ENCODE results near the gene MUC3A. TPM values are rescaled to one million over a fixed set of nuclear protein-coding genes. Genes with fewer than 3 reads are reported as not detected.

MUC3A gene
- total RNA-seq, 4 donors from 2014 or later, result under 0.01 to 0.23 TPM; not detected in 2

DNA sequence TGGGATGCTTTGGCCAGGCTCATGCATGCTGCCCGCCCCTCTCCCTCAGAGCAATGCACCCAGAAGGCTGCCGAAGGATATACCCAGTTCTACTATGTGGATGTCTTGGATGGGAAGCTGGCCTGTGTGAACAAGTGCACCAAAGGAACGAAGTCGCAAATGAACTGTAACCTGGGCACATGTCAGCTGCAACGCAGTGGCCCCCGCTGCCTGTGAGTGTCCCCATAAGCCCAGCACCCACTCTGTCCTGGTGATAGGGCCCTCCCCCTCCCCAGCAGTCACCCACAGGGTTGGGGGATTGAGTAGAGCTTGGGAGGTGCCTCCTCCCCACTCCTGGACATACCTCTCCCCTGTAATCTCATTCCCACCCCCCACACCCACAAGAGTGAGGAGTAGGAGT is 63.6 kb downstream of the MUC3A start:
- WGBS, result 92% methylated on average over 6 of the region's 6 CpGs
- no peak overlapping the region for H3K27ac ChIP-seq (replicated peaks in 1 of 4)
- TF ChIP-seq POLR2A (IDR thresholded peaks at IDR 0.05; ENCODE audit: low read depth) (no peak), POLR2AphosphoS5 (IDR thresholded peaks at IDR 0.05) (no peak), EP300 (IDR thresholded peaks at IDR 0.05) (no peak)
- TF ChIP-seq, protein P1, sequence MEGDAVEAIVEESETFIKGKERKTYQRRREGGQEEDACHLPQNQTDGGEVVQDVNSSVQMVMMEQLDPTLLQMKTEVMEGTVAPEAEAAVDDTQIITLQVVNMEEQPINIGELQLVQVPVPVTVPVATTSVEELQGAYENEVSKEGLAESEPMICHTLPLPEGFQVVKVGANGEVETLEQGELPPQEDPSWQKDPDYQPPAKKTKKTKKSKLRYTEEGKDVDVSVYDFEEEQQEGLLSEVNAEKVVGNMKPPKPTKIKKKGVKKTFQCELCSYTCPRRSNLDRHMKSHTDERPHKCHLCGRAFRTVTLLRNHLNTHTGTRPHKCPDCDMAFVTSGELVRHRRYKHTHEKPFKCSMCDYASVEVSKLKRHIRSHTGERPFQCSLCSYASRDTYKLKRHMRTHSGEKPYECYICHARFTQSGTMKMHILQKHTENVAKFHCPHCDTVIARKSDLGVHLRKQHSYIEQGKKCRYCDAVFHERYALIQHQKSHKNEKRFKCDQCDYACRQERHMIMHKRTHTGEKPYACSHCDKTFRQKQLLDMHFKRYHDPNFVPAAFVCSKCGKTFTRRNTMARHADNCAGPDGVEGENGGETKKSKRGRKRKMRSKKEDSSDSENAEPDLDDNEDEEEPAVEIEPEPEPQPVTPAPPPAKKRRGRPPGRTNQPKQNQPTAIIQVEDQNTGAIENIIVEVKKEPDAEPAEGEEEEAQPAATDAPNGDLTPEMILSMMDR (IDR thresholded peaks at IDR 0.05), result no peak
- H3K4me3 ChIP-seq, result no peak overlapping the region
- DNase-seq (ENCODE audit: extremely low spot score), result no peak
- H3K9me3 ChIP-seq, result no peaks in the 10 kb centered on the region
- intact Hi-C loops (cut with DNase I), result no loop called here
- H3K4me1 ChIP-seq, result peaks cover 5 to 15% (median 13%) of the 10 kb centered on the region in 4 donors
- H3K36me3 ChIP-seq, result no peaks in the 10 kb centered on the region
- H3K27me3 ChIP-seq, result peaks cover 0 to 22% (median 0%) of the 10 kb centered on the region in 4 donors

DNA sequence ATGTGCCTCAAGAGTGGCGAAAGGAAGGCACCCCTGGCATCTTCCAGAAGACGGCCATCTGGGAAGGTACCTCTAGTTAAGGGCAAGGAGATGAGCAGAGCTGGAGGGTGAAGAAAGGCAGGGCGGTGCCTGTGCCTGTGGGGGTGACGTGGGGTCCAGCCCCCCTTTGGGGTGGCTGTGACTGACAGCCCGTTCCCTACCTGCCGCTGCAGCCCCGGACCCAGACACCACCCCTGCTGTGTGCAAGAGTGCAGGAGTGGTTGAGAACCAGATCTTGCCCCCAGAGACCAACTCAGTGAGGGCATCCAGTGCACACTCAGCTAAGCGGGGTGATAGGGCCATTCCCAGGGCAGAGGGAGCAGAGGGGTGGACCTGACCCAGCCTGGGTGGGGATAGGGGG is 66.3 kb downstream of the MUC3A start:
- TF ChIP-seq, protein P1 (IDR thresholded peaks at IDR 0.05), result no peak
- TF ChIP-seq POLR2AphosphoS5 (IDR thresholded peaks at IDR 0.05) (no peak), POLR2A (IDR thresholded peaks at IDR 0.05; ENCODE audit: low read depth) (no peak), EP300 (IDR thresholded peaks at IDR 0.05) (no peak)
- H3K27ac ChIP-seq (replicated peaks in 1 of 4), result no peak overlapping the region
- WGBS, result 88% methylated on average over 8 of the region's 8 CpGs
- DNase-seq (ENCODE audit: extremely low spot score), result no peak
- intact Hi-C loops (cut with DNase I), result no loop called here
- no peaks in the 10 kb centered on the region for H3K36me3 ChIP-seq
- no peak overlapping the region for H3K4me3 ChIP-seq
- H3K4me1 ChIP-seq, result peaks cover 5 to 15% (median 13%) of the 10 kb centered on the region in 4 donors
- peaks cover 0 to 17% (median 0%) of the 10 kb centered on the region in 4 donors for H3K27me3 ChIP-seq
- H3K9me3 ChIP-seq, result no peaks in the 10 kb centered on the region

DNA sequence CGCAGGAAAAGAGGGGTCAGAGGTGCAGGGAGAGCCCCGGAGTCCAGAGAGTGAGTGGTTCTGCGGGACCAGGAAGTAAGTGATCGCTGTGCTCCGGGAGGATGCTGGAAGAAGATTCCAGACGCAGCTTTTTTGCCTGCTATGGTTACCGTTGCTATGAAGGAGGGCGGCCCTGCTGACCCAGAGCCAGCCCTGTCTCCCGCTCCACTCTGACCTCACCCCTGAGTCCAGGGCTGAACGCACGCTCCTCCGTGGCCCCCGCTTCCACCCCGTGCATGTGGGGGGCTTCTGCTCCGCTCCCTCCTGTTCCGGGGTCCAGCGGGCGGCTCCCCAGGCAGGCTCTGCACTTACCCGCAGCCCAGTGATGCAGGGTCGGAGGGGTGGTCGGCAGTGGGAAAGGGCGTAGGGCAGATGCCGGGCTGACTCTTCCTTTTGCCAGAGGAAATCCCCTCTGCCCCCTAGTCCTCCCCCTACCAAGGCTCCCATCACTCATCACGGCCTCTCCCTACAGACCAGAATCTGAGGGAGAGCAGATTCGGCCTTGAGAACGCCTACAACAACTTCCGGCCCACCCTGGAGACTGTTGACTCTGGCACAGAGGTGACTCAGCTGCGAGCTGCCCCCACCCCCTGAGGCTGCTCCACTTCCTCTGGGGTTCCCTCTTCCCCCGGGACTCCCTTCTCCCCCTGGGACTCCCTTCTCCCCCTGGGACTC is 67.9 kb downstream of the MUC3A start:
- H3K4me3 ChIP-seq, result peak overlapping the region; percentile 48 to 63 (median 48)
- 2% methylated on average over 21 of the region's 29 CpGs for WGBS
- no peak for TF ChIP-seq POLR2A (IDR thresholded peaks at IDR 0.05; ENCODE audit: low read depth)
- TF ChIP-seq EP300 (IDR thresholded peaks at IDR 0.05), result no peak
- TF ChIP-seq, protein P1 (IDR thresholded peaks at IDR 0.05), result no peak
- peak in 1 of 2 donors; percentile 20 for TF ChIP-seq POLR2AphosphoS5 (IDR thresholded peaks at IDR 0.05)
- no peaks in the 10 kb centered on the region for H3K36me3 ChIP-seq
- H3K27ac ChIP-seq (replicated peaks in 1 of 4), result peak overlapping the region; percentile 45 to 60 (median 55)
- no peaks in the 10 kb centered on the region for H3K9me3 ChIP-seq
- no peak for DNase-seq (ENCODE audit: extremely low spot score)
- H3K4me1 ChIP-seq, result peaks cover 5 to 15% (median 13%) of the 10 kb centered on the region in 4 donors
- intact Hi-C loops (cut with DNase I), result no loop called here
- peaks cover 0 to 23% (median 0%) of the 10 kb centered on the region in 4 donors for H3K27me3 ChIP-seq

Small RNAs within 50 kb of the gene (small RNA-seq; reads per million reads assigned to genes)
- gene RN7SL549P (0 reads per million in 3 donors), gene RPS29P15 (0 reads per million in 3 donors)

Other genes starting within 250 kb of the MUC3A start
- gene POP7, start 243.4 kb upstream of the MUC3A start, total RNA-seq, result 10 to 100 TPM; 27.0 to 51.3 (median 43.7) TPM
- gene EPO, start 229.1 kb upstream of the MUC3A start, total RNA-seq, result not detected
- gene ZAN, start 215.9 kb upstream of the MUC3A start, total RNA-seq, result not detected
- 10 to 100 TPM; 26.2 to 92.4 (median 59.0) TPM for gene EPHB4, start 122.0 kb upstream of the MUC3A start, total RNA-seq
- gene SLC12A9, start 96.8 kb upstream of the MUC3A start, total RNA-seq, result 10 to 100 TPM; 15.0 to 26.0 (median 19.9) TPM
- 10 to 100 TPM; 60.2 to 89.9 (median 81.2) TPM for gene TRIP6, start 82.1 kb upstream of the MUC3A start, total RNA-seq
- 10 to 100 TPM; 47.2 to 69.6 (median 61.7) TPM for gene SRRT, start 74.4 kb upstream of the MUC3A start, total RNA-seq
- 1 to 10 TPM; 2.1 to 8.7 (median 5.7) TPM for gene UFSP1, start 59.8 kb upstream of the MUC3A start, total RNA-seq
- gene ACHE, start 53.6 kb upstream of the MUC3A start, total RNA-seq, result 1 to 10 TPM; 2.5 to 4.6 (median 3.5) TPM
- gene MUC12, start 20.0 kb downstream of the MUC3A start, total RNA-seq, result 1 to 10 TPM in 2 of 4 donors, not detected in 2; 1.1 to 2.5 TPM
- gene MUC17, start 70.5 kb downstream of the MUC3A start, total RNA-seq, result under 1 TPM in 1 of 4 donors, not detected in 3; 0.06 TPM
- gene TRIM56, start 135.9 kb downstream of the MUC3A start, total RNA-seq, result 10 to 100 TPM; 16.2 to 25.1 (median 22.9) TPM
- gene SERPINE1, start 177.6 kb downstream of the MUC3A start, total RNA-seq, result 10 to 100 TPM in 2 of 4 donors, 1 to 10 TPM in 2; 9.4 to 54.2 (median 18.2) TPM
- 10 to 100 TPM; 28.2 to 44.4 (median 35.5) TPM for gene AP1S1, start 204.9 kb downstream of the MUC3A start, total RNA-seq
- gene VGF, start 216.0 kb downstream of the MUC3A start, total RNA-seq, result under 1 TPM in 3 of 4 donors, not detected in 1; 0.23 to 0.33 (median 0.26) TPM
- gene NAT16, start 230.8 kb downstream of the MUC3A start, total RNA-seq, result not detected

Measured in esophagus muscularis mucosa (tissue), 4 donors.